Fibroblast of lung (primary cell): Measurements from ENCODE around the gene CMIP. TPM values are rescaled to one million over a fixed set of nuclear protein-coding genes. Genes with fewer than 3 reads are reported as not detected.
"Not testable (repeated sequence)": the region's sequence is repeated elsewhere in the genome, so short reads cannot be mapped to it uniquely, and the experiment has no call there.

ENCODE experiments used
- DNase-seq, 2 donors: peaks; one replicate each; pipeline versions ENCODE4 v3.0.0 to v3.0.0-alpha.2; 2010; ENCODE audit warnings: low read depth in 2 of 2
- H2AFZ ChIP-seq: 2 replicates; pipeline ENCODE4 v1.5.1; 2012; ENCODE audit warnings: low read length, control low read depth, inconsistent platforms
- H3K27ac ChIP-seq: 2 replicates; pipeline ENCODE4 v1.5.1; 2011; ENCODE audit warnings: low read length, control low read depth; ENCODE audit not compliant: insufficient read depth
- H3K27me3 ChIP-seq: 2 replicates; pipeline ENCODE4 v1.5.1; 2011; ENCODE audit warnings: mild to moderate bottlenecking, low read length; ENCODE audit not compliant: control insufficient read depth, insufficient read depth
- H3K36me3 ChIP-seq: 2 replicates; pipeline ENCODE4 v1.5.1; 2011; ENCODE audit warnings: low read length; ENCODE audit not compliant: control insufficient read depth, insufficient read depth
- H3K4me1 ChIP-seq: 2 replicates; pipeline ENCODE4 v1.5.1; 2011; ENCODE audit warnings: low read length; ENCODE audit not compliant: control insufficient read depth, insufficient read depth; ENCODE audit errors: extremely low read depth
- H3K4me2 ChIP-seq: 2 replicates; pipeline ENCODE4 v1.5.1; 2011; ENCODE audit warnings: low read length, control low read depth; ENCODE audit not compliant: insufficient read depth; ENCODE audit errors: extremely low read depth
- H3K4me3 ChIP-seq, 4 experiments: fragments of 200-600 bp in 1 of 4; sonication (generic) in 1 of 4; replicated peaks in 1 of 4; 2 replicates each; pipeline ENCODE4 v1.5.1; 2011 to 2016; ENCODE audit warnings: low read length in 4 of 4, low read depth in 3 of 4, mild to moderate bottlenecking in 3 of 4, control low read depth in 2 of 4, inconsistent platforms in 1 of 4, mixed read lengths in 1 of 4; ENCODE audit not compliant: insufficient read depth in 1 of 4; ENCODE audit errors: control extremely low read depth in 1 of 4
- H3K79me2 ChIP-seq: 2 replicates; pipeline ENCODE4 v1.5.1; 2012; ENCODE audit warnings: mild to moderate bottlenecking, low read length, inconsistent platforms; ENCODE audit not compliant: control insufficient read depth, insufficient read depth
- H3K9ac ChIP-seq: 2 replicates; pipeline ENCODE4 v1.5.1; 2011; ENCODE audit warnings: mild to moderate bottlenecking, low read length, control low read depth; ENCODE audit not compliant: insufficient read depth
- H3K9me3 ChIP-seq: 2 replicates; pipeline ENCODE4 v1.5.1; 2012; ENCODE audit warnings: low read depth, low read length; ENCODE audit not compliant: control insufficient read depth, insufficient read depth
- H4K20me1 ChIP-seq: 2 replicates; pipeline ENCODE4 v1.5.1; 2011; ENCODE audit warnings: low read length; ENCODE audit not compliant: control insufficient read depth, insufficient read depth; ENCODE audit errors: extremely low read depth
- CTCF ChIP-seq, 2 donors: IDR thresholded peaks in 1 of 2; conservative IDR thresholded peaks in 1 of 2; 1 replicate in 1 of 2; 2 replicates in 1 of 2; pipeline ENCODE4 v1.5.1; 2011 to 2012; ENCODE audit warnings: low read length in 2 of 2, control low read depth in 1 of 2, inconsistent platforms in 1 of 2, low read depth in 1 of 2, mild to moderate bottlenecking in 1 of 2
- EZH2 ChIP-seq: IDR thresholded peaks from 2 replicates; pipeline ENCODE4 v1.5.1; 2012; ENCODE audit warnings: low read length, control low read depth, mild to moderate bottlenecking; ENCODE audit errors: missing control alignments
- polyA plus RNA-seq, 2 donors: library from polyadenylated mRNA; depleted of rRNA in 1 of 2; stranded (reverse) in 1 of 2; unstranded in 1 of 2; fragments of >200 nt; gene quantifications; 2 replicates each; pipeline ENCODE4 v1.2.1, GENCODE V29; 2011 to 2012; ENCODE audit warnings: missing spikeins in 1 of 2
- total RNA-seq: library from RNA; depleted of rRNA; stranded (reverse); fragments of >200 nt; gene quantifications from 2 replicates; pipeline ENCODE4 v1.2.1, GENCODE V29; 2014

Gene CMIP
- total and polyA plus RNA-seq, 2 donors (not counting 1 experiment from before 2014, with no cell fraction given) = 1.9 to 5.1 TPM

- H3K9me3 ChIP-seq = no peaks in the 10 kb centered on the region
- H4K20me1 ChIP-seq = no peaks in the 10 kb centered on the region
- H3K27me3 ChIP-seq = no peaks in the 10 kb centered on the region
- no peak for TF ChIP-seq CTCF (conservative IDR thresholded peaks at IDR 0.05 in 1 of 2, IDR thresholded peaks at IDR 0.05 in 1 of 2; ENCODE audit: low read depth in 1 of 2, low read length in 2 of 2)
- no peak for TF ChIP-seq EZH2
- H3K27ac ChIP-seq = no peak overlapping the region
- DNase-seq = no peak
- H2AFZ ChIP-seq = no peak overlapping the region
- no peaks in the 10 kb centered on the region for H3K79me2 ChIP-seq
- no peak overlapping the region for H3K9ac ChIP-seq
- H3K4me2 ChIP-seq = no peak overlapping the region
- no peaks in the 10 kb centered on the region for H3K36me3 ChIP-seq
- no peaks in the 10 kb centered on the region for H3K4me1 ChIP-seq
- no peak overlapping the region for H3K4me3 ChIP-seq
Observed at GRCh38 chr16:81421126-81421525, 23.5 kb upstream of the CMIP start.

GRCh38 chr16:81421536-81421935 lies 23.1 kb upstream of the CMIP start:
- Histone ChIP-seq H3K4me3 (no peak overlapping the region), H3K4me1 (no peaks in the 10 kb centered on the region), H3K36me3 (no peaks in the 10 kb centered on the region), H3K27ac (no peak overlapping the region), H2AFZ (no peak overlapping the region), H3K9ac (no peak overlapping the region), H3K9me3 (no peaks in the 10 kb centered on the region), H3K4me2 (no peak overlapping the region), H3K79me2 (no peaks in the 10 kb centered on the region), H4K20me1 (no peaks in the 10 kb centered on the region), H3K27me3 (no peaks in the 10 kb centered on the region)
- TF ChIP-seq CTCF (conservative IDR thresholded peaks at IDR 0.05 in 1 of 2, IDR thresholded peaks at IDR 0.05 in 1 of 2; ENCODE audit: low read depth in 1 of 2, low read length in 2 of 2) (no peak), EZH2 (no peak)
- DNase-seq = no peak

GRCh38 chr16:81422153-81422552 lies 22.5 kb upstream of the CMIP start:
- not testable (repeated sequence) for H3K27ac ChIP-seq, H3K36me3 ChIP-seq, H3K4me2 ChIP-seq, H3K79me2 ChIP-seq, H3K27me3 ChIP-seq, H2AFZ ChIP-seq, H3K9ac ChIP-seq, H3K9me3 ChIP-seq, H3K4me3 ChIP-seq, H4K20me1 ChIP-seq, H3K4me1 ChIP-seq, DNase-seq
